HAP-1 (cell line): ENCODE data around the gene CD302.
"Not testable (repeated sequence)": the region's sequence is repeated elsewhere in the genome, so short reads cannot be mapped to it uniquely, and the experiment has no call there.

ENCODE experiments used
- DNase-seq, 2 experiments: peaks; one replicate each; pipeline ENCODE4 v3.0.0-alpha.2; 2016 to 2020; ENCODE audit warnings: low spot score in 2 of 2
- H3K27me3 ChIP-seq: fragments of 250-450 bp; sonication (Bioruptor Pico); 2 replicates; pipeline ENCODE4 v1.5.1; 2020; ENCODE audit warnings: low read depth, mild to moderate bottlenecking, moderate library complexity
- H3K36me3 ChIP-seq: fragments of 250-450 bp; sonication (Bioruptor Pico); replicated peaks from 2 replicates; pipeline ENCODE4 v1.5.1; 2020; ENCODE audit warnings: mild to moderate bottlenecking
- H3K4me1 ChIP-seq: fragments of 250-450 bp; sonication (Bioruptor Pico); 2 replicates; pipeline ENCODE4 v1.5.1; 2020; ENCODE audit warnings: mild to moderate bottlenecking
- H3K4me3 ChIP-seq: fragments of 250-450 bp; sonication (Bioruptor Pico); 2 replicates; pipeline ENCODE4 v1.5.1; 2020; ENCODE audit warnings: mild to moderate bottlenecking, moderate library complexity
- H3K9me3 ChIP-seq: fragments of 250-450 bp; sonication (Bioruptor Pico); 2 replicates; pipeline ENCODE4 v1.5.1; 2020; ENCODE audit warnings: mild to moderate bottlenecking, moderate library complexity
- in situ Hi-C: fragments of 300-500 bp; cut with MboI; formaldehyde crosslinking; loops from 3 replicates; pipeline ENCODE4 v1.14.3; 2020; ENCODE audit warnings: low sequenced_read_pairs, inconsistent platforms, mixed read lengths

The CD302 gene

GRCh38 chr2:159786938-159787337 is 11.1 kb downstream of the CD302 start:
- DNase-seq: no peak
- no peak overlapping the region for H3K4me3 ChIP-seq
- no peaks in the 10 kb centered on the region for H3K36me3 ChIP-seq
- H3K4me1 ChIP-seq: peaks cover 5% of the 10 kb centered on the region; the same call in 1 of the 2 replicates
- in situ Hi-C loops: no loop called here
- no peaks in the 10 kb centered on the region for H3K9me3 ChIP-seq
- no peaks in the 10 kb centered on the region for H3K27me3 ChIP-seq

GRCh38 chr2:159785195-159785594 is 12.8 kb downstream of the CD302 start:
- Histone ChIP-seq H3K36me3 (no peaks in the 10 kb centered on the region), H3K4me3 (no peak overlapping the region), H3K4me1 (peaks cover 5% of the 10 kb centered on the region; the same call in 1 of the 2 replicates), H3K9me3 (no peaks in the 10 kb centered on the region), H3K27me3 (no peaks in the 10 kb centered on the region)
- no peak for DNase-seq
- in situ Hi-C loops: no loop called here

- H3K4me1 ChIP-seq, H3K9me3 ChIP-seq, H3K4me3 ChIP-seq, H3K27me3 ChIP-seq, in situ Hi-C loops, DNase-seq, H3K36me3 ChIP-seq: not testable (repeated sequence)
Measured at GRCh38 chr2:159784744-159785143, 13.3 kb downstream of the CD302 start.

- DNase-seq: no peak
- H3K36me3 ChIP-seq: no peaks in the 10 kb centered on the region
- in situ Hi-C loops: no loop called here
- H3K9me3 ChIP-seq: no peaks in the 10 kb centered on the region
- peaks cover 5% of the 10 kb centered on the region; the same call in 1 of the 2 replicates for H3K4me1 ChIP-seq
- no peak overlapping the region for H3K4me3 ChIP-seq
- no peaks in the 10 kb centered on the region for H3K27me3 ChIP-seq
Measured at GRCh38 chr2:159783556-159783955, 14.5 kb downstream of the CD302 start.

- in situ Hi-C loops: no loop called here
- H3K36me3 ChIP-seq: no peaks in the 10 kb centered on the region; the same call in 1 of the 2 replicates
- no peak for DNase-seq
Measured at GRCh38 chr2:159776321-159776720, 21.7 kb downstream of the CD302 start.

GRCh38 chr2:159775021-159775420 is 23.0 kb downstream of the CD302 start:
- H3K4me1 ChIP-seq: peaks cover 14% of the 10 kb centered on the region
- no peaks in the 10 kb centered on the region for H3K9me3 ChIP-seq

More at GRCh38 chr2:159776321-159776720, 21.7 kb downstream of the CD302 start:
- Histone ChIP-seq H3K27me3 (no peaks in the 10 kb centered on the region), H3K9me3 (no peaks in the 10 kb centered on the region), H3K4me3 (no peak overlapping the region), H3K4me1 (peaks cover 14% of the 10 kb centered on the region)

GRCh38 chr2:159774370-159774990 is 23.5 kb downstream of the CD302 start:
- H3K27me3 ChIP-seq: no peaks in the 10 kb centered on the region
- peaks cover 14% of the 10 kb centered on the region for H3K4me1 ChIP-seq
- peaks cover 10% of the 10 kb centered on the region for H3K36me3 ChIP-seq
- no peak overlapping the region for H3K4me3 ChIP-seq
- DNase-seq: no peak
- in situ Hi-C loops: no loop called here
- H3K9me3 ChIP-seq: no peaks in the 10 kb centered on the region

More at GRCh38 chr2:159775021-159775420, 23.0 kb downstream of the CD302 start:
- H3K36me3 ChIP-seq: peaks cover 4% of the 10 kb centered on the region; the same call in 1 of the 2 replicates
- H3K27me3 ChIP-seq: no peaks in the 10 kb centered on the region
- in situ Hi-C loops: no loop called here
- DNase-seq: no peak
- H3K4me3 ChIP-seq: no peak overlapping the region

- no peak for DNase-seq
- no peaks in the 10 kb centered on the region for H3K27me3 ChIP-seq
- H3K36me3 ChIP-seq: peaks cover 11% of the 10 kb centered on the region
- in situ Hi-C loops: no loop called here
- peaks cover 14% of the 10 kb centered on the region for H3K4me1 ChIP-seq
- no peak overlapping the region for H3K4me3 ChIP-seq
- no peaks in the 10 kb centered on the region for H3K9me3 ChIP-seq
Measured at GRCh38 chr2:159773886-159774285, 24.1 kb downstream of the CD302 start.

- in situ Hi-C loops: no loop called here
- H3K36me3 ChIP-seq: peaks cover 11% of the 10 kb centered on the region
- peaks cover 17% of the 10 kb centered on the region for H3K4me1 ChIP-seq
- DNase-seq: no peak
- no peaks in the 10 kb centered on the region for H3K27me3 ChIP-seq
- H3K9me3 ChIP-seq: no peaks in the 10 kb centered on the region
- H3K4me3 ChIP-seq: no peak overlapping the region
Measured at GRCh38 chr2:159773426-159773825, 24.6 kb downstream of the CD302 start.

GRCh38 chr2:159769147-159769546 is 28.9 kb downstream of the CD302 start:
- in situ Hi-C loops: no loop called here
- Histone ChIP-seq H3K4me1 (peaks cover 17% of the 10 kb centered on the region), H3K27me3 (no peaks in the 10 kb centered on the region), H3K36me3 (peaks cover 29% of the 10 kb centered on the region), H3K9me3 (no peaks in the 10 kb centered on the region), H3K4me3 (no peak overlapping the region)
- DNase-seq: no peak

- no peak overlapping the region for H3K4me3 ChIP-seq
- in situ Hi-C loops: no loop called here
- no peak for DNase-seq
- H3K36me3 ChIP-seq: peaks cover 71% of the 10 kb centered on the region
- no peaks in the 10 kb centered on the region for H3K4me1 ChIP-seq
- no peaks in the 10 kb centered on the region for H3K9me3 ChIP-seq
- H3K27me3 ChIP-seq: no peaks in the 10 kb centered on the region
Measured at GRCh38 chr2:159762075-159762474, 35.9 kb downstream of the CD302 start.

- no peaks in the 10 kb centered on the region for H3K9me3 ChIP-seq
- no peak overlapping the region for H3K4me3 ChIP-seq
- in situ Hi-C loops: no loop called here
- H3K4me1 ChIP-seq: no peaks in the 10 kb centered on the region
- H3K27me3 ChIP-seq: no peaks in the 10 kb centered on the region
- no peak for DNase-seq
- peaks cover 76% of the 10 kb centered on the region for H3K36me3 ChIP-seq
Measured at GRCh38 chr2:159760326-159760725, 37.7 kb downstream of the CD302 start.

- no peak for DNase-seq
- Histone ChIP-seq H3K4me3 (no peak overlapping the region), H3K27me3 (no peaks in the 10 kb centered on the region), H3K4me1 (no peaks in the 10 kb centered on the region), H3K36me3 (peaks cover 74% of the 10 kb centered on the region), H3K9me3 (no peaks in the 10 kb centered on the region)
- in situ Hi-C loops: no loop called here
Measured at GRCh38 chr2:159759577-159759976, 38.4 kb downstream of the CD302 start.

GRCh38 chr2:159758686-159759085 is 39.3 kb downstream of the CD302 start:
- H3K27me3 ChIP-seq: no peaks in the 10 kb centered on the region
- DNase-seq: no peak
- H3K9me3 ChIP-seq: no peaks in the 10 kb centered on the region
- H3K4me1 ChIP-seq: no peaks in the 10 kb centered on the region
- in situ Hi-C loops: no loop called here
- peaks cover 78% of the 10 kb centered on the region for H3K36me3 ChIP-seq
- H3K4me3 ChIP-seq: no peak overlapping the region

- H3K36me3 ChIP-seq: peaks cover 78% of the 10 kb centered on the region
- in situ Hi-C loops: no loop called here
- H3K27me3 ChIP-seq: no peaks in the 10 kb centered on the region
- no peak overlapping the region for H3K4me3 ChIP-seq
- H3K4me1 ChIP-seq: no peaks in the 10 kb centered on the region
- no peaks in the 10 kb centered on the region for H3K9me3 ChIP-seq
- no peak for DNase-seq
Measured at GRCh38 chr2:159758239-159758638, 39.8 kb downstream of the CD302 start.
